ENCODE data around the gene CCHCR1. TPM values are rescaled to one million over a fixed set of nuclear protein-coding genes. Genes with fewer than 3 reads are reported as not detected.
A peak's percentile ranks its signal among the peaks of the same experiment; 100 is the strongest.
"Not testable (repeated sequence)": the region's sequence is repeated elsewhere in the genome, so short reads cannot be mapped to it uniquely, and the experiment has no call there.

Gene CCHCR1
- total and polyA plus RNA-seq, 2 experiments from 2014 or later: 19.8 to 46.7 TPM

GRCh38 chr6:31165986-31166385 is 8.4 kb upstream of the CCHCR1 start:
- Histone ChIP-seq H3K79me2 (replicated peaks; ENCODE audit: insufficient read depth) (peaks cover 70% of the 10 kb centered on the region), H3F3A (replicated peaks; ENCODE audit: low read depth) (peaks cover 50% of the 10 kb centered on the region), H3K4me1 (ENCODE audit: insufficient read depth) (peaks cover 60% of the 10 kb centered on the region), H3K4me2 (peak overlapping the region; percentile 100; the same call in 1 of the 2 replicates), H3K9me2 (ENCODE audit: insufficient read depth) (no peaks in the 10 kb centered on the region), H4K20me1 (replicated peaks; ENCODE audit: insufficient read depth) (peaks cover 70% of the 10 kb centered on the region), H3K4me3 (peak overlapping the region; percentile 100), H3K36me3 (ENCODE audit: insufficient read depth) (peaks cover 40% of the 10 kb centered on the region), H3K27me3 (ENCODE audit: insufficient read depth) (0 out of 2 replicates have a peak, but pooled peaks cover 2% of the 10 kb centered on the region), H2AFZ (no peak overlapping the region), H3K27ac (ENCODE audit: low read depth) (peak overlapping the region; percentile 66; the same call in 1 of the 2 replicates)
- Mint-ChIP-seq H3K4me3 (peak overlapping the region; percentile 95), H3K27ac (peak overlapping the region; percentile 57), H3K9me3 (no peaks in the 10 kb centered on the region; the same call in 2 of the 3 replicates), H3K27me3 (ENCODE audit: insufficient read depth, low read depth, poor library complexity) (peaks cover 20% of the 10 kb centered on the region), H3K4me1 (peaks cover 63% of the 10 kb centered on the region), H3K36me3 (ENCODE audit: low read depth) (peaks cover 89% of the 10 kb centered on the region)
- no peak for DNase-seq (ENCODE audit: low spot score)
- TF ChIP-seq ZNF331 (CRISPR knock-in tag; IDR thresholded peaks at IDR 0.05; ENCODE audit: low read depth) (no peak), CTCF (conservative IDR thresholded peaks at IDR 0.05; ENCODE audit: low read depth in 2 of 2) (no peak), JUNB (IDR thresholded peaks at IDR 0.05; ENCODE audit: unreplicated experiment) (no peak), ETS1 (IDR thresholded peaks at IDR 0.05) (no peak)
- no peak for ATAC-seq

- H3K4me3 ChIP-seq; H3K9me3 Mint-ChIP-seq; H3K27me3 ChIP-seq (ENCODE audit: insufficient read depth); DNase-seq (ENCODE audit: low spot score); ATAC-seq; H3K9me2 ChIP-seq (ENCODE audit: insufficient read depth); H2AFZ ChIP-seq: not testable (repeated sequence)
- Histone ChIP-seq H3F3A (replicated peaks; ENCODE audit: low read depth) (peaks cover 54% of the 10 kb centered on the region), H3K4me1 (ENCODE audit: insufficient read depth) (peaks cover 55% of the 10 kb centered on the region), H3K27ac (ENCODE audit: low read depth) (peak overlapping the region; percentile 66; the same call in 1 of the 2 replicates), H3K36me3 (ENCODE audit: insufficient read depth) (peaks cover 40% of the 10 kb centered on the region), H3K79me2 (replicated peaks; ENCODE audit: insufficient read depth) (peaks cover 68% of the 10 kb centered on the region), H3K4me2 (peak overlapping the region; percentile 100; the same call in 1 of the 2 replicates), H4K20me1 (replicated peaks; ENCODE audit: insufficient read depth) (peaks cover 70% of the 10 kb centered on the region)
- Mint-ChIP-seq H3K36me3 (ENCODE audit: low read depth) (peaks cover 93% of the 10 kb centered on the region), H3K27ac (peak overlapping the region; percentile 89), H3K4me1 (peaks cover 61% of the 10 kb centered on the region), H3K4me3 (peak overlapping the region; percentile 95), H3K27me3 (ENCODE audit: insufficient read depth, low read depth, poor library complexity) (peaks cover 15% of the 10 kb centered on the region)
Measured at GRCh38 chr6:31165064-31165832, 7.6 kb upstream of the CCHCR1 start.

GRCh38 chr6:31164475-31165063 is 7.0 kb upstream of the CCHCR1 start:
- Histone ChIP-seq H3K36me3 (ENCODE audit: insufficient read depth) (peaks cover 40% of the 10 kb centered on the region), H3F3A (replicated peaks; ENCODE audit: low read depth) (peaks cover 59% of the 10 kb centered on the region), H3K4me1 (ENCODE audit: insufficient read depth) (peaks cover 62% of the 10 kb centered on the region), H3K79me2 (replicated peaks; ENCODE audit: insufficient read depth) (peaks cover 61% of the 10 kb centered on the region), H4K20me1 (replicated peaks; ENCODE audit: insufficient read depth) (peaks cover 63% of the 10 kb centered on the region)
- H3K4me3 ChIP-seq; H3K27ac ChIP-seq (ENCODE audit: low read depth); DNase-seq (ENCODE audit: low spot score); ATAC-seq; H3K27me3 ChIP-seq (ENCODE audit: insufficient read depth); H2AFZ ChIP-seq; H3K4me2 ChIP-seq; H3K27me3 Mint-ChIP-seq (ENCODE audit: insufficient read depth, low read depth, poor library complexity); H3K4me3 Mint-ChIP-seq; H3K9me3 Mint-ChIP-seq; H3K9me2 ChIP-seq (ENCODE audit: insufficient read depth): not testable (repeated sequence)
- Mint-ChIP-seq H3K27ac (peak overlapping the region; percentile 40), H3K36me3 (ENCODE audit: low read depth) (peaks cover 88% of the 10 kb centered on the region), H3K4me1 (peaks cover 66% of the 10 kb centered on the region)
